HS-5 (cell line): ENCODE results near the gene MUC6.

Source experiments
- DNase-seq: peaks from one replicate; pipeline ENCODE4 v3.0.0-alpha.2; 2012; ENCODE audit warnings: low read depth

Gene MUC6

DNA sequence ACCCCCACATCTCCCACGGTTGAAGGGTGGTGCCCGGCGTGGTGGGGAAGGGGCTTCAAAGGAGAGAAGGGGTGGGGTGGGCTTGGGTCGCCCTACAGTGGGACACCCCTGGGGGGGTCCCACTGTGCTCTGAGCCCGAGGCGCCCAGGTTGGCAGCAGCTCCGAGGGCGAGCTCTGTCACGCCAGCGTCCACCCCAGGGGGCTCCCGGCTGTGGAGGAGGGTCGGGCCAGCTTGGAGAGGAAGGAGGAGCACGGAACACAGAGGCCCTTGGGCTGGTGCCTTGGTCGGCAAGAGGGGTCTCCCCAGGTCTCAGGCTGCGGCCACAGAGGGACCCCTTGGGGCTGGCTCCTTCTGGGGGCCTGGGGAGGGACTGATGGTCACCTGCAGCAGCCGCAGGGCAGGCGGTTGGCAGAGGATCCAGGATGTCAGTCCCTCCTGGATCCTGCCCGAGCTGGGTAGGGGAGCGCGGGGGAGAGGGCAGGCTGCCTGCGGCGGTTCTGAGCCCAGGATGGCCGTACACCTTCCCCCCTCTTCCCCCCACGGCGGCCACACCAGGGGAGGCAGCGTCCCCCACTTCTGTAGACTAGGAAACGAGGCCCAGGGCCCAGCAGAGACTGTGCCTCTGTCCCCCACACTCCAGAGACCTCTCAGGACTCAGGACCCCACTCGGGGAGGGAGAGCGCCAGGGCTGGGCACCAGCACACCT, 788 bp downstream of the MUC6 start:
- DNase-seq = no peak

DNA sequence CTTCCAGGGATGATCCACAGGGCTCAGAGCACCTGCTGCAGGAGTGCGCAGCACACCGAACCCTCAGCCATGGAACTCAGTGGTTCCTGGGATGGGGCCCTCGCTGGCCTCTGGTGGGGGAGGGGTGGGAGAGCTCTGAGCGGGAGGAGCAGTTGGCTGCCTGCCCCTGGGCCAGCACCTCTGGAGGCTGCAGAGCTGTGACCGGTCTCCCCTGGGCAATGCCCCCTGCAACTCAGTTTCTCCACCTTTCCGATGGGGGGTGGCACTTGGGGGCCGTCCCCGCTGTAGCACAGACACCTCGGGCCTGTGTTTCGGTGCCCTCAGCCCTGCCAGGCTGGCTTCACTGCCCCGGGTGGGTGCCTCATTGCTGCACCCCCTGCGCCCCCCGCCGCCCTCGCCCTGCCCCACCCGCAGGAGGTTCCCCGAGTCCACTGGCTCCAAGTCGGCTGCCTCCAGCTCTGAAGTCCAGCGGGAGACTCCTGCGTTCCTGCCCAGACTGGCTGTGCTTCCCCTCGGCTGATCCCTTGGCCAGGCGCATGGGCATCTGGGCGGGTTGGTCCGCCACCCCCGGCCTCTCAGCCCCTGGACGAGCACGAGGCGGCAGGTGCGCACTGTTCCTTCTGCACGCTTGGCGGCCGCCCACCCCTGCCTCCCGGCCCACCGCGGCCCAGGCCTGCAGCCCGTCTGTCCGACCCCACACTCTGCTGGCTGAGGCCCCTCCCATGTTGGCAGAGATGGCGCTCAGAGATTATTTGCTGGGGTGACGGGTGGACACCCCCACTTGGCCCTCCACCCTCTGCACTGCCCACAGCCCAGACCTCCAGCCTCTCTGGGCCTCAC, 1.8 kb downstream of the MUC6 start:
- no peak for DNase-seq

DNA sequence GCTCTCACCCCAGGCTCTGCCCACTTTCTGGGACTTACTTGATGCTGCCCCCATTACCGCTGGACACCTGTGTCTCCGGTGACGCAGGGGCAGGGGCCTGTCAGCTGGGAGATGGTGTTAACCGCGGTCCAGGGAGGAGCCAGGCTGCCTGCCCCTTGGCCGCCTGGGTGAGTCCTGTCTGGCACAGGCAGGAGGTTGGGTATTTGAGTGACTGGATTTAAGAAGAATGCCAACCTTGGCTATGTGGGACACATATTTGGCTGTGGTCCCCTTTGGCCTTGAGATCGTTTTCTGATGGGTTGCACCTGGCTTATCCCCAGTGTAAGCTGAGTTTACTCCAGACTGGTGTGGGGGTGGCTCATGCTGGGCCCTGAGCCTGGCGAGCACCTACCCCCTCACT, 2.5 kb downstream of the MUC6 start:
- DNase-seq = no peak

DNA sequence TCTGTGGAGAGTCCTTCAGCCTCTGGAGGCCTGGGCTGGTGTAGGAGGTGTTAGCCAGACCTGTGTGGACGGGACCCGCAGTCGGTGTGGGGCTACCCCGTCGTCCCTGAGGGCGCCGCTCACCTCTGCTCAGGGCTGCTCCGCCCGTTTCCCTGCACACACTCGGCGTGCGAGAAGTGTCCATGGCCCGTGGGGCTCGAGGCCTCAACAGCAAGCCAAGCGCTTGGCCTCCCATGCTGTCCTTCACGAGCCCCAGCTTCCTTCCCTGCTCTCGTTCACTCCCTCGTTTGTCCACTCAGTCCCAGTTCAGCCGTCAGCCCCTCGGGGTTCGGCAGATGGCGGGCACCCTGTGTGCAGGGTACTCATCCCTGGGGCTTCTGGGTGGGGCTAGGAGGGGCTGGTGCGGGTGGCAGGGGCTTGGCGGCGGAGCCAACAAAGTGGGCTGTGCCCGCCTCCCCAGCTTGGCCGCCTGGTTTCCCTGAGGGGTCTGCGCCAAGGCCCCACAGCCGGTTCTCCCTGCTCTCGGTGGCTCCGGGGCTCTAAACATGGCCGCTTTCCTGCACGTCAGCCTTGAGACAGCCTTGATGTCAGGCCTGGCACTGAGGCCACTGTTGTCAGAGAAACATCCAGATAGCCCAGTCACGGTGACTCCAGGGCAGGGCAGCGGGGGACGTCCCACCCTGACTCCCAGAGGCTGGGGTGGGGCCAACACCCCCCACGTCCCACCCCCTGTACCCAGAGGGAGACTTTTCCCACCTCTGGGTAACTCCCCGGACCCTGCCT, 3.3 kb downstream of the MUC6 start:
- no peak for DNase-seq

DNA sequence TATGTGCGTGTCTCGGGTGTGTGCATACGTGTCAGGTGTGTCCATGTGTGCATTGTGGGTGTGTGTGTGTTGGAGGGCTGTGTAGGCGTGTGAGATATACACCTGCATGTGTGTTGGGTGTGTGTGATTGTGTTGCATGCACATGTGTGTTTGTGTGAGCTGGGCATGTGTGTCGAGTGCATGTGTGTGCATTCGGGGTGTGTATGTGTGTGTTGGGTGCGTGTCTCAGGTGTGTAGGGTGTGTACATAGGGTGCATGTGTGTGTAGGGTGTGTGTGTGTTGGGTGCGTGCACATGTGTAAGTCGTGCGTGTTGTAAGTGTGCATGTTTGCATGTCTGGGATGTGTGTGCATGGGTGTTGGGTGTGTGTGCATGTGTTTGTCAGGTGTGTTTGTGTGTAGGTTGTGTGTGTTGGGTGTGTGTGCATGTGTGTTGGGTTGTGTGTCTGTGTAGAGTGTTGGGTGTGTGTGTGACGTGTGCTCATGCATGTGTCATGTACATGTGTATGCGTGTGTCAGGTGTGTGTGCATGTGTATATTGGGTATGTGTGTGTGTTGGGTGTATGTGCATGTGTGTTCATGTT, 4.1 kb downstream of the MUC6 start:
- no peak for DNase-seq

DNA sequence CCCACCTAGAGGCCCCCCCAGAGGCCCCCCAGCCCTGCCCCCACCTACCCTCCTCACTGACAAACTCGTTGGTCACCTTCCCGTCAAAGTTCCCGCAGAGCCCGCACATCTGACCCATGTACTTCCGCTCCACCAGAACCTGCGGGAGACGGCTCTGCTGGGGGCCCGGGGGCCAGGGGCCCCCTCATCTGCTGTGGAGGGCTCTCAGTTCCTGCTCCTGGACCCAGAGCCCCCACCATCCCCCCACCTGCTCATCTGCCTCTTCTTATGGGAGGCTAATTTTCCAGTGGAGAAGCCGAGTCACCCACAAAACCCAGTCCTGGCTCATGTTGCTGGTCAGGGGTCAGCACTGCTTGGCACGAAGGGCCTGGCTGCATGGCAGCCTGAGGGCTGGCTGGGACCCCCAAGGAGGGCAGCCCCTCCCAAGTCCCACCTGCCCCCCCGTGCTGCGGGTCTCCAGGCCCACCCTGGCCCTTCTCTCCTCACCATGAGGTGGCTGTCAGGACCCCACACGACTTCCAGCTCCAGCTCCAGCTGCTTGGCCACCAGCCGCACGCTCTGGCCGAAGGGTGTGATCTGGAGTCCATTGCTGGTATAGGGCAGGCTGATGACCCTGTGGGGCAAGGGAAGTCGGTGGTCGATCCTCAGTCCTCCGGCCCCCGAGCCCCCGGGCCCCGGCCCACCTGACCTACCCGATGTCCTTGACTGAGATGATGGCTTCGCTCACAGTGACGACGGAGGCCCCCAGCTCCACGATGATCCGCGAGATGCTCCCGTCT, 5.2 kb downstream of the MUC6 start:
- DNase-seq = no peak

DNA sequence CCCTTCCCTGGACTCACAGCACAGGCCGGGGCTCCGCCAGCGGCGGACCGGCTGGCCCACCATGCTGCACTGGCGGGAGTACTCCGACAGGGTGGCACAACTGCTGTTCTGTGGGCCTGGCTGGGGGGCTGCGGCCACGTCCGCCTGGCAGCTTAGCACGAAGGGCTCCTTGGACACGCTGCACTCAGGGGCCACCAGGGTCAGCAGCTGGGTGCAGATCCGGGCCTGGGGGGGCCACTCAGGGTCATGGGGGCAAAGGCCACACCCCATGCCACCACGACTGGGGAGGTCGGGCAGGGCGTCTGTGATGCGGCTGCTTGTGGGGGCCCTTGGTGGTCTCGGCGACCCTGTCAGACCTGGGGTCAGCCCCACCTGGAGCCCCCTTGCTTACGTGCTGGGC, 6.0 kb downstream of the MUC6 start:
- no peak for DNase-seq

DNA sequence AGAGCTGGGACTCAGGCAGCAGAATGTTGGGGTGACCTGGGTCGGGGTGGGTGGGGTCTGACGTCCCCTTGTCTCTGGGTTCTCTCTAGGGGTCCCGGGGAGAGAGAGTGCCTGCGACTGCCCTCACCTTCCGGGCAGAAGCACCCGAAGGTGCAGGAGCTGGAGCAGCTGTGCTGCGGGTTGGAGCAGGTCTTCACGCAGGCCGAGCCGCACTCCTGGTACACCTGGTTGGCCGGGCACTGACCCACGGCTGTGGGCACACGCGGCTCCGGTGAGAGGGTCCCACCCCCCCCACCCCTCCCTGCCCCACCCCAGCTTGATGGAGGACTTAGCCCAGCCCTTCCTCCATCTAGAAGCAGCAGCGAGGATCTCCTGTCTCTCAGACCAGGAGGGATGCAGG, 6.4 kb downstream of the MUC6 start:
- DNase-seq = no peak

DNA sequence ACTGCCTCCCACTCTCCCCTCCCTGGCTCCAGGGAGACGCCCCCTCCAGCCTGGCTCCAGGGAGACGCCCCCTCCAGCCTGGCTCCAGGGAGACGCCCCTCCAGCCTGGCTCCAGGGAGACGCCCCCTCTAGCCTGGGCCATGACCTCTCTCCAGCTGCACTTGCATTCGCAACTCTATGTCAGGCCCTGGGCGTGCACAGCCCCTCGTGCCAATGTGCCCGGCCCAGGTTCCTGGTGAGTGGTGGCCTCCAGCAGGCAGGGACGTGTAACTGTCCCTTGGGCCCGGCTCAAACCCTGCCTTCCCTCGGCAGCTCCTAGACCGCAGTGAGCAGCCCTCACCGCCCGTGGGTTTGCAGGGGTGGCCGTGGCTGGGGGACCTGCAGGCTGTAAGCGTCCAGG, 6.9 kb downstream of the MUC6 start:
- DNase-seq = no peak

DNA sequence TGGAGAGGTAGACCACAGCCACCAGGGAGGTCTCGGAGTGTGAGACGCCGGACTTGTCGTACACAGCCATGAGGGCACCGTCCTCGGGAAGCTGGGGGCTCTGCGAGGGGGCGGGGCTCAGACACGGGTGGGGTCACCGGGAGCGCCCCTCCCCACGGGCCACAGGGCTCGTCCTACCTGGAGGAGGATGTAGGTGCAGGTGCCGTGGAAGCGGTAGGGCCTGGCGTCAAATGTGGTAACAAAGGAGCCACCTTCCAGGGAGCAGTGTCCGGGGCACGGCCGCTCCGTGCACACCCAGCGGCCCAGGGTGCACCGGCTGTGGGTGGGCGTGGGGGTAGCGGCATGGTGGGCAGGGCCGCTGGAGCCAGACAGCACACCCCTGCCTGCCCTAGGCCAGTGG, 7.5 kb downstream of the MUC6 start:
- DNase-seq = no peak

DNA sequence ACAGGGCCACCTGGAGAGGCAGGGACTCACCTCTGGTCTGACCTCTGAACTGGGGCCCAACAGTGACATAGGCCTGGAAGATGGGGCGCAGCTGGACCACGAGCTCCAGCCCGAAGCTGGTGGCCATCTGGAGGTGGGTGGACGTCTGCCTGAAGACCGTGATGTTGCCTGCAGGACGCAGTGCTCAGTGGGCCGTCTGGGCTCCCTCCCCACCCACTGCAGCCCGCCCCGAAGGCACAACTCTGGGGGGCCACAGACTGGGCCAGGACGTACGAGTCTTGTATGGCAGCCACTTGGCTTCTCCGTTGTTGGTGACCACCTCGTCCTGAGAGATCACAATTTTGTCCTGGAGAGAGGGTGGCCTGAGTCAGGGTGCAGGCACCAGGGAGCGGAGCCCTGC, 7.9 kb downstream of the MUC6 start:
- DNase-seq = no peak

DNA sequence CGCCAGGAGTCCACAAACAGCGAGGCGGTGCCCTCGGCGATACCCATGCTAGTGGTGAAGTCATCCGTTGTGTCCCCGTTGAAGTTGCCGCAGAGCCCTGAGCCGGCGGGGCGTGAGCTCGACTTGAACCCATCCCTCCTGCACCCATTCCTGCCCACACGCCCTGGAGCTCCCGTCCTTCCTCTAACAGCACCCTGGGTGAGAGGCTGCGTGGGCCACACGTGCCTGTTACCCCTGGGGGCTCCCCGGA, 8.3 kb downstream of the MUC6 start:
- DNase-seq = no peak

DNA sequence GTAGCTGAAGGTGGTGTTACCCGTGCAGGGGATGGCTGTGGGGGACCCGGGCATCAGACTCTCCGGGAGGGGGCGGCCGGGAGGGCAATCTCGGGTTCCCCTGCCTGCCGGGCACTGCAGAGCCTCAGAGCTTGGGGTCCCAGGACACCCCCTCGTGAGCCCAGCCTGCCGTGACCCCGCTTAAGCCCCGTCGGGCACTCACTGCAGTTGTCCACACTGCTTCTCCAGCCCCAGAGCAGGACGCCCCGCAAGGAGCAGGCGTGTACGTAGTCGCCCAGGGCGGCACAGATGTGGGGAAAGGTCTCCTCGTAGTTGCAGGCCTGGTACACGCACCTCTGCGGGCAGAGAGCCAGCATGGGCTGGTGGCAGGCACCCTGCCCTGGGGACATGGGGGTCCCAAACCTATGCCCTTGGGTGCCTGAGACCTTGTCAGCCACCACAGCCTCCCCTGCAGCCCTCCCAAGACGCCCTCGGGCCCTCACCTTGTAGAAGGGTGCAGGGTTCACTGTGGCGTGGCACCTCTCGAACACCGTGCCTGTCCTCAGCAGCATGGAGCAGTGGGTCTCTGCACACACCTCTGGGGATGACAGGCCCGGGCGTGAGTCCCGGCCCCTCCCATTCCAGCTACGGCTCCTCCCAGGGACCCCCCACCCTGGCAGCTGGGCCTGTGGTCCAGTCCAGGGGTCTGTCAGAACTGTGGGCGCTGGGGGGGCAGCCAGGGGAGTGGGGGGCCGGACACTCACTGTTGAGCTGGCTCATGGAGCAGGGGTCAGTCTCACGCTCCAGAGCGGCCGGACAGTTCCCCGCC, 8.8 kb downstream of the MUC6 start:
- DNase-seq = no peak

DNA sequence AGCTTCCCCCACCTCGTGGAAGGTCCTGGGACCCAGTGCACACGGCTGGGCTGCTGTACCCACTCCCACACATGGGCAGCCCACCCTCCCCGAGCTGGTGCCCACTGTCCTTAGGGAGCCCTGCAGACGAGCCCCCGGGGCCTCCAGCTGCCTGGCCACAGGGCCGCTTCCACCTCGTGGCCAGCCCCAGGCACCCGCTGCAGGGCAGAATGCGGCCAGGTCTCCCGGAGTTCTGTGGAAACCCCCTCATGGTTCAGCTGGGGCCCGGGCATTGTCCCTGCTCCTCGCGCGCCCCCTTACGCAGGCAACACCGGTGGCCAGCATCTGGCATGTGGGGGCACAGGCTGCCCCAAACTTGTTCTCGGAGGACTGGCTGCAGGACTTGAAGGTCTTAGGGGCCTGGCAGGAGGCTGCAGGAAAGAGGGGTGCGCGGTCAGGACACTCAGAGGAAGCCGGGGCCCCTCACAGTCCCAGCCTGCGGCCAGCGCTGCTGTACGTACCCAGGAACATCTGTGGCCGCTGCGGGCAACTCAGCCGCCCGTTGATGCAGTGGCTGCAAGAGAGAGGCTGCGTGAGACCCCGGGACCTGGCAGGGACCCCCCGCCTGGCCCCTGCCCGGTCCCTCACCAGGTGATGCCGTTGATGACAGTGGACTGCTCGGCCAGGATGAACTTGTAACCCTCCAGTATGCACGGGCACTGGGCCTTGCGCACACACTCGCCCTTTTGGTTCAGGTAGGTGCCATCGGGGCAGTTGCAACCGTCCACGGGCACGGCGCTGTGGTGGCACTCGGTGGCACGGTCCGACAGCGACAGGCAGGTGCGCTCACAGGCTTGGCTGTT, 9.7 kb downstream of the MUC6 start:
- no peak for DNase-seq

DNA sequence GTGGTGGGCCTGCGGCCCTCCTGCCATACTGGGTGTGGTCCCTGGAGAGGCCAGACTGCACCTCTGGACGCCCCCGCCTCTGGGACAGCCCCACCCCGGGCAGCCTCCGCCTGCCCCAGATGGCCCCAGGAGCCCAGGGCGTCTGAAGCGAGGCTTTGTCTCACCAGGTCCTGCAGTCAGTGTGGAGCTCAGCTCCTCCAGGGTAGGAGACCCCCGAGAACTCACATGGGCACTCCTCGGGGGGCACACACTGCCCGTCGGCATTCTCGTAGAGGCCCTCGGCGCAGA, 10.4 kb downstream of the MUC6 start:
- DNase-seq = no peak

DNA sequence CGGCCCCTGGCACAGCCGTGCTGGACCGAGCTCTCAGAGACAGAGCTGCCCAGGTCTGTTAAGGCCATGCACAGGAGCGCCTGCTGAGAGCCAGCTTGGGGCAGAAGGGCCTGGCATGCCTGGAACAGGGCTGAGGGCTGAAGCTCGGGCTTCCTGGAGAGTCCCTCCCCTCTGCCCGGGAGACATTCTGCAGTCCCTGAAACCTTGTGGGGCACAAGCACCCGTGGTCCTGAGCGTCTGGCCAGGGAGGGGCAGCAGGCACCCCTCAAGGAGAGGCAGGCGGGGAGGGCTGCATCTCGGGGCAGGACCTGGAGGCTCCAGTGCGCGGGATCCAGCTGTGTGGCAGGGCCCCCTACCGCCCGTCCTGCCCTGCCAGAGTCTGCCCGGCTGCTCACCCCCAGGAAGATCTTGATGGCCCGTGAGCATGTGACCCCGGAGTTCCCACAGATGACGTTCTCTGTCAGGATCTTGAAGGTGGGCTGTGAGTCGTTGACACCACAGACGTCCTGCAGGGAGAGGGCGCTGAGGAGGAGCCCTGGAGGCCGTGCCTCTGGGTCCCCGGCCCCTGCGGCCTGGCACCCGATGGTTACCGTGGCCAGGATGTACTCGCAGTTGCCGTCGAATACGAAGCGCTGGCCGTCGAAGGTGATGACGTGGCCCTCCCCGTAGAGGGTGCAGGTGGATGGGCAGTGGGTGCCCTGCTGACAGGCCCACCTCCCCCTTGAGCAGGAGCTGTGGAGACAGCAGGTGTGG, 10.9 kb downstream of the MUC6 start:
- no peak for DNase-seq

DNA sequence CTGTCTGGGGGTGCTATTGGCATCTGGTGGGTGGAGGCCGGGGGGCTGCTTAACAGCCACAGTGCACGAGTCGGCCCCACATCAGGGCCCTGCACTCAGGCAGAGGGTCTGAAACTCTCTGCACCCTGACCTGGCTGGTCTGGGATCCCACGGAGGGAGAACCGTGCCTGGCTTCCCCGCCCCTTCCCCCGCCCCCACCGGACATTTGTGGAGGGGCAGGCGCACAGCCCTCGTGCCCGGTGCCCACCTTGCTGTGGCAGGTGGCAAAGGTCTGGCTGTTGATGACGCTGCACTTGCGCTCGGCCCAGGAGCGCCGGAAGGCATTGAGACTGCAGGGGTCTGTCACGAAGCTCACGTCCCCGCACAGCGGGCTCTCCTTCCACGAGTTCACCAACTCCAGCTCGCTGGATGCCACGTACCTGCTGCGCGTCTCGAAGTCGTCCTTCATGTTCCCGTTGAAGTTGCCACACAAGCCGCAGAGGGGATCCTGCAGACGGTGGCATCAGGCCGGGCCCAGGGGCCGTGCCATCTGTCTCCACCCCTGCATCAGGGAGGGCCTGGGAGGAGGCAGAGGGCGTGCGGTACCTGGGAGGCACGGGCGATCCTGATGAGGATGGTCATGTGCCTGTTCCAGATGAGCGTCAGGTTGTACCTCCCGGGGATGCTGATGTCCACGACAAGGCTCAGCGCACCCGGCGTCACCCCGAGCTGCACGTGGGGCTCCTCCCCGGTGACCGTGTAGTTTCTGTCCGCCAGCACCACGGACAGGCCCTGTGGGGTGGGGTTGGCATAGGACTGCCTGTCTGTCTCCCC, 11.7 kb downstream of the MUC6 start:
- no peak for DNase-seq

DNA sequence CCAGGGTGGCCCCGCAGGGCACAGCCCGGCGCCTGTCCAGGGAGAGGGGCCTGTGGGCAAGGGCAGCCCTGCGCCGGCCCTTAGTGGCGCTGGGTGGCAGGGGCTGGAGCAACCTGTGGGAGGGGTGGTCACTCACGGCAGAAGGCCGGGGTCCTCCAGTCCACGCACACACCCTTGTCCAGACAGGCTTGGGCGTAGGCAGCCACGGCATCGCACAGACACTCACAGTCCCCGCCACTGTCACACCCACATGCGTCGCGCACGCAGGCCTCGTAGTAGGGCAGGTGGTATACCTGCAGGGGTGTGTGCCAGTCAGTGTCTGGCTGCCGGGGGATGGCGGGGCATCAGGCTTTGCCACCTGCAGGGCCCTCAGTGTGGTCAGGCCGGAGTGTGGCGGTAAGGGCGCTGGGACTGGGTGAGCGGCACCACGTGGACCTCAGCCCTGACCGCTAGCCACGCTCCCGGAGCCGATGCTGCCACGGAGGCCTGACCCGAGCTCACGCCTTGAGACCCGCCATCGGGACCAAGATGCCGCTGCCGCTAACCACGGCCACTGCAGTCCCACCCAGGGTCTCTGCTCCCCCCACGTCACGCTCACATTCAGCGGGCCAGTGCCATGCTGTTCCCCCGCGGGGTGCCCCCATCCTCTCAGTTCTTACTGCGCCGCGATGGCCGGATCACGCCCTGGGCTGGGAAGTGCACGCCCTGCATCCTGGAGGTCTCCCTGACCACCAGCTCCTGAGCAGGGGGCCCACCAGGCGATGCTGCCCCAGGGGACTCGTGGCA, 12.5 kb downstream of the MUC6 start:
- DNase-seq = no peak
